HL-60 (cell line): ENCODE data around the gene ZNF789.

ENCODE experiments used
- DNase-seq, 2 experiments: peaks; one replicate each; pipeline ENCODE4 v3.0.0-alpha.2; 2010 to 2020; ENCODE audit warnings: low read depth in 1 of 2, low spot score in 1 of 2
- H3K27ac ChIP-seq: fragments of 250-450 bp; sonication (Bioruptor Pico); replicated peaks from 2 replicates; pipeline ENCODE4 v1.5.1; 2020; ENCODE audit warnings: mild to moderate bottlenecking, moderate library complexity
- H3K27me3 ChIP-seq: fragments of 250-450 bp; sonication (Bioruptor Pico); 2 replicates; pipeline ENCODE4 v1.5.1; 2021; ENCODE audit warnings: mild to moderate bottlenecking, moderate library complexity; ENCODE audit not compliant: insufficient read depth, poor library complexity, severe bottlenecking
- H3K4me3 ChIP-seq: replicated peaks from 2 replicates; pipeline ENCODE4 v1.5.1; 2011; ENCODE audit warnings: mild to moderate bottlenecking, control low read depth, low read length; ENCODE audit not compliant: insufficient read depth
- CTCF ChIP-seq: IDR thresholded peaks from one replicate; pipeline ENCODE4 v1.5.1; 2011; ENCODE audit warnings: low read length, control low read depth, inconsistent platforms; ENCODE audit not compliant: insufficient read depth
- GABPA ChIP-seq: IDR thresholded peaks from 2 replicates; pipeline ENCODE4 v1.6.1; 2012; ENCODE audit warnings: low read depth
- POLR2AphosphoS5 ChIP-seq: IDR thresholded peaks from 2 replicates; pipeline ENCODE4 v1.6.1; 2012; ENCODE audit warnings: low read depth
- REST ChIP-seq: IDR thresholded peaks from 2 replicates; pipeline ENCODE4 v1.6.1; 2012; ENCODE audit warnings: low read depth; ENCODE audit not compliant: insufficient replicate concordance
- SPI1 ChIP-seq: IDR thresholded peaks from 2 replicates; pipeline ENCODE4 v1.6.1; 2012; ENCODE audit warnings: low read depth, mild to moderate bottlenecking, borderline replicate concordance

ZNF789 gene

GRCh38 chr7:99525713-99526440 is 53.2 kb downstream of the ZNF789 start:
- Histone ChIP-seq H3K27ac (no peak overlapping the region), H3K27me3 (no peaks in the 10 kb centered on the region), H3K4me3 (no peak overlapping the region)
- DNase-seq = peak in 1 of 2 experiments; percentile 23
- TF ChIP-seq CTCF = peak; percentile 11
- TF ChIP-seq REST = no peak

- Histone ChIP-seq H3K27me3 (no peaks in the 10 kb centered on the region), H3K4me3 (no peak overlapping the region), H3K27ac (no peak overlapping the region)
- no peak for TF ChIP-seq REST
- no peak for TF ChIP-seq POLR2AphosphoS5
- TF ChIP-seq GABPA = no peak
- TF ChIP-seq SPI1 = no peak
- no peak for TF ChIP-seq CTCF
- DNase-seq = no peak
Measured at GRCh38 chr7:99531354-99531765, 58.7 kb downstream of the ZNF789 start.

- no peak for TF ChIP-seq REST
- TF ChIP-seq GABPA = no peak
- TF ChIP-seq CTCF = no peak
- Histone ChIP-seq H3K4me3 (no peak overlapping the region), H3K27me3 (no peaks in the 10 kb centered on the region), H3K27ac (no peak overlapping the region)
- no peak for DNase-seq
Measured at GRCh38 chr7:99535667-99536066, 63.0 kb downstream of the ZNF789 start.
